Measurements from ENCODE around the gene CEP152.

DNA sequence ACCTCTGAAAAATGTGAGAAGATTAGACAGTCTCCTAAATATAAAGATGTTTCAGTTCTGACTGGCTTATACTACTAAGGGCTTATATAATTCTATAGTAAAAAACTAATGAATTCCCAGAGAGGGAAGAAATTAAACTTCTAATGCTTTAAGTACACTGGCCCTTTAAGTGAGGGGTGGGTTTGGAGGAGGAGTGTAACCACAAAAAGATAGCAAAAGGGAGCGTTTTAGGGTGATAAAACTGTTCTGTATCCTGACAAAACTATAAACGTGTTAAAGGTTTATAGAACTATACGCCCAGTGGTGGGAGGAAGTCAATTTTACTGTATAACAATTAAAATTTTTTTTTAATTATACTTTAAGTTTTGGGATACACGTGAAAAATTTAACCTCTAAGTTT lies 45.8 kb downstream of the CEP152 start:
- TF ChIP-seq CTCF (conservative IDR thresholded peaks at IDR 0.05) (no peak), EZH2 (IDR thresholded peaks at IDR 0.05; ENCODE audit: low read depth) (no peak)

Measured in PC-9 (cell line).